G401 (cell line): ENCODE measurements around the gene PAH. TPM values are rescaled to one million over a fixed set of nuclear protein-coding genes. Genes with fewer than 3 reads are reported as not detected.
A peak's percentile ranks its signal among the peaks of the same experiment; 100 is the strongest.

Source experiments
- DNase-seq: peaks from one replicate; pipeline ENCODE4 v3.0.0-alpha.2; 2015; ENCODE audit warnings: low spot score
- in situ Hi-C: cut with HindIII; loops from 2 replicates; pipeline ENCODE4 v1.10.0; 2016; ENCODE audit warnings: low sequenced_read_pairs, mixed read lengths
- total RNA-seq: library from RNA; depleted of rRNA; stranded (reverse); fragments of >200 nt; shearing (Covaris generic); gene quantifications from 2 replicates; pipeline ENCODE4 v1.2.3, GENCODE V29; 2014

PAH gene
- total RNA-seq, 1 experiment from 2014 or later, result not detected

GRCh38 chr12:102951841-102952240 lies 34.8 kb upstream of the PAH start:
- DNase-seq, result no peak
- in situ Hi-C loops, result no loop called here

- no peak for DNase-seq
- in situ Hi-C loops, result no loop called here
Measured at GRCh38 chr12:102950950-102951619, 34.0 kb upstream of the PAH start.

GRCh38 chr12:102950107-102950949 lies 33.3 kb upstream of the PAH start:
- peak; percentile 4 for DNase-seq
- in situ Hi-C loops, result no loop called here

- in situ Hi-C loops, result no loop called here
Measured at GRCh38 chr12:102948941-102949352, 31.9 kb upstream of the PAH start.

GRCh38 chr12:102946042-102946441 lies 29.0 kb upstream of the PAH start:
- in situ Hi-C loops, result no loop called here
- peak; percentile 3 for DNase-seq

More at GRCh38 chr12:102948941-102949352, 31.9 kb upstream of the PAH start:
- DNase-seq, result peak; percentile 36

- no peak for DNase-seq
- in situ Hi-C loops, result no loop called here
Measured at GRCh38 chr12:102939670-102940222, 22.7 kb upstream of the PAH start.

- no peak for DNase-seq
- in situ Hi-C loops, result no loop called here
Measured at GRCh38 chr12:102939059-102939458, 22.0 kb upstream of the PAH start.

GRCh38 chr12:102933168-102933567 lies 16.1 kb upstream of the PAH start:
- DNase-seq, result no peak
- in situ Hi-C loops, result no loop called here

- in situ Hi-C loops, result no loop called here
Measured at GRCh38 chr12:102927220-102927619, 10.2 kb upstream of the PAH start.

GRCh38 chr12:102921240-102921639 lies 4.2 kb upstream of the PAH start:
- DNase-seq, result no peak
- in situ Hi-C loops, result no loop called here

More at GRCh38 chr12:102927220-102927619, 10.2 kb upstream of the PAH start:
- DNase-seq, result no peak

GRCh38 chr12:102920271-102920670 lies 3.2 kb upstream of the PAH start:
- in situ Hi-C loops, result no loop called here
- DNase-seq, result no peak

- DNase-seq, result no peak
- in situ Hi-C loops, result no loop called here
Measured at GRCh38 chr12:102918840-102919239, 1.8 kb upstream of the PAH start.

- in situ Hi-C loops, result no loop called here
- no peak for DNase-seq
Measured at GRCh38 chr12:102916252-102917025, 605 bp downstream of the PAH start.

GRCh38 chr12:102913453-102914226 lies 3.4 kb downstream of the PAH start:
- no peak for DNase-seq
- in situ Hi-C loops, result no loop called here

- in situ Hi-C loops, result no loop called here
- no peak for DNase-seq
Measured at GRCh38 chr12:102912258-102912657, 4.8 kb downstream of the PAH start.

- no peak for DNase-seq
- in situ Hi-C loops, result no loop called here
Measured at GRCh38 chr12:102911320-102911719, 5.7 kb downstream of the PAH start.

GRCh38 chr12:102910792-102911191 lies 6.3 kb downstream of the PAH start:
- no peak for DNase-seq
- in situ Hi-C loops, result no loop called here

GRCh38 chr12:102910137-102910536 lies 6.9 kb downstream of the PAH start:
- DNase-seq, result no peak
- in situ Hi-C loops, result no loop called here

GRCh38 chr12:102907918-102908317 lies 9.1 kb downstream of the PAH start:
- in situ Hi-C loops, result no loop called here
- DNase-seq, result no peak
